SU-DHL-6 (cell line): ENCODE measurements around the gene HSPA8.

ENCODE experiments used
- H2AFZ ChIP-seq: fragments of 200-600 bp; sonication (generic); 2 replicates; pipeline ENCODE4 v1.6.1; 2014; ENCODE audit warnings: low read depth, mild to moderate bottlenecking, moderate library complexity, mixed read lengths, antibody characterized with exemption, low read length; ENCODE audit not compliant: severe bottlenecking
- H3F3A ChIP-seq: fragments of 200-600 bp; shearing (Covaris generic); 2 replicates; pipeline ENCODE4 v1.6.0; 2016; ENCODE audit warnings: antibody characterized with exemption, mild to moderate bottlenecking; ENCODE audit not compliant: insufficient read depth
- H3K27ac ChIP-seq: fragments of 200-600 bp; sonication (generic); 2 replicates; pipeline ENCODE4 v1.5.1; 2016; ENCODE audit warnings: low read depth, mild to moderate bottlenecking, low read length, moderate library complexity, mixed read lengths
- H3K27me3 ChIP-seq: fragments of 200-600 bp; sonication (generic), shearing (Covaris generic); 2 replicates; pipeline ENCODE4 v1.6.0; 2014; ENCODE audit warnings: mild to moderate bottlenecking, low read length
- H3K36me3 ChIP-seq: fragments of 200-600 bp; sonication (generic); 2 replicates; pipeline ENCODE4 v1.6.1; 2014; ENCODE audit warnings: mild to moderate bottlenecking, low read length, mixed read lengths
- H3K4me2 ChIP-seq: fragments of 300-600, 200-600 bp; shearing (Covaris generic), sonication (generic); 2 replicates; pipeline ENCODE4 v1.6.0; 2014; ENCODE audit warnings: low read length, low read depth, mild to moderate bottlenecking; ENCODE audit not compliant: poor library complexity, severe bottlenecking
- H3K4me3 ChIP-seq: fragments of 200-600 bp; sonication (generic); 2 replicates; pipeline ENCODE4 v1.5.1; 2014; ENCODE audit warnings: antibody characterized with exemption, low read length, mild to moderate bottlenecking, mixed read lengths; ENCODE audit not compliant: insufficient read depth, poor library complexity, severe bottlenecking
- H3K79me2 ChIP-seq: fragments of 200-600 bp; sonication (generic); 2 replicates; pipeline ENCODE4 v1.6.1; 2014; ENCODE audit warnings: mild to moderate bottlenecking, low read length, moderate library complexity; ENCODE audit not compliant: insufficient read depth
- H3K9ac ChIP-seq: fragments of 200-600 bp; sonication (generic); 2 replicates; pipeline ENCODE4 v1.7.0; 2014; ENCODE audit warnings: mild to moderate bottlenecking, low read length
- H3K9me2 ChIP-seq: fragments of 200-600 bp; sonication (generic); replicated peaks from 2 replicates; pipeline ENCODE4 v1.6.1; 2014; ENCODE audit warnings: low read length; ENCODE audit not compliant: insufficient read depth
- H3K9me3 ChIP-seq: fragments of 200-600 bp; sonication (generic); 2 replicates; pipeline ENCODE4 v1.6.1; 2014; ENCODE audit warnings: low read length, mixed read lengths; ENCODE audit not compliant: insufficient read depth
- H4K20me1 ChIP-seq: fragments of 200-600 bp; sonication (generic); 2 replicates; pipeline ENCODE4 v1.6.1; 2014; ENCODE audit warnings: low read depth, mild to moderate bottlenecking, antibody characterized with exemption, low read length, moderate library complexity, mixed read lengths
- EZH2phosphoT487 ChIP-seq: fragments of 200-600 bp; sonication (generic), shearing (Covaris generic); conservative IDR thresholded peaks from 2 replicates; pipeline ENCODE4 v1.6.1; 2018; ENCODE audit warnings: mild to moderate bottlenecking, antibody characterized with exemption, low read length, moderate library complexity, mixed read lengths
- TF ChIP-seq, protein P1 (sequence below): fragments of 200-600 bp; sonication (generic); IDR thresholded peaks from one replicate; pipeline ENCODE4 v1.5.1; 2017; ENCODE audit warnings: antibody characterized with exemption, mild to moderate bottlenecking, low read length, moderate library complexity; ENCODE audit not compliant: insufficient read depth, poor library complexity, severe bottlenecking

HSPA8 gene

GRCh38 chr11:123100379-123101085 is 38.6 kb upstream of the HSPA8 start:
- H4K20me1 ChIP-seq, result no peaks in the 10 kb centered on the region
- H3K9me2 ChIP-seq, result no peaks in the 10 kb centered on the region
- H3K27ac ChIP-seq, result no peak overlapping the region
- no peak overlapping the region for H3K4me3 ChIP-seq
- no peaks in the 10 kb centered on the region for H3K36me3 ChIP-seq
- H3K9ac ChIP-seq, result no peak overlapping the region
- no peaks in the 10 kb centered on the region for H3F3A ChIP-seq
- no peaks in the 10 kb centered on the region for H3K79me2 ChIP-seq
- H3K27me3 ChIP-seq, result no peaks in the 10 kb centered on the region
- H2AFZ ChIP-seq, result no peak overlapping the region
- H3K9me3 ChIP-seq, result no peaks in the 10 kb centered on the region
- H3K4me2 ChIP-seq, result no peak overlapping the region
- TF ChIP-seq EZH2phosphoT487, result no peak
- TF ChIP-seq, protein P1, sequence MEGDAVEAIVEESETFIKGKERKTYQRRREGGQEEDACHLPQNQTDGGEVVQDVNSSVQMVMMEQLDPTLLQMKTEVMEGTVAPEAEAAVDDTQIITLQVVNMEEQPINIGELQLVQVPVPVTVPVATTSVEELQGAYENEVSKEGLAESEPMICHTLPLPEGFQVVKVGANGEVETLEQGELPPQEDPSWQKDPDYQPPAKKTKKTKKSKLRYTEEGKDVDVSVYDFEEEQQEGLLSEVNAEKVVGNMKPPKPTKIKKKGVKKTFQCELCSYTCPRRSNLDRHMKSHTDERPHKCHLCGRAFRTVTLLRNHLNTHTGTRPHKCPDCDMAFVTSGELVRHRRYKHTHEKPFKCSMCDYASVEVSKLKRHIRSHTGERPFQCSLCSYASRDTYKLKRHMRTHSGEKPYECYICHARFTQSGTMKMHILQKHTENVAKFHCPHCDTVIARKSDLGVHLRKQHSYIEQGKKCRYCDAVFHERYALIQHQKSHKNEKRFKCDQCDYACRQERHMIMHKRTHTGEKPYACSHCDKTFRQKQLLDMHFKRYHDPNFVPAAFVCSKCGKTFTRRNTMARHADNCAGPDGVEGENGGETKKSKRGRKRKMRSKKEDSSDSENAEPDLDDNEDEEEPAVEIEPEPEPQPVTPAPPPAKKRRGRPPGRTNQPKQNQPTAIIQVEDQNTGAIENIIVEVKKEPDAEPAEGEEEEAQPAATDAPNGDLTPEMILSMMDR, result no peak

- Histone ChIP-seq H3K36me3 (no peaks in the 10 kb centered on the region), H3F3A (no peaks in the 10 kb centered on the region), H3K4me2 (no peak overlapping the region), H3K9me2 (no peaks in the 10 kb centered on the region), H3K4me3 (no peak overlapping the region), H3K9me3 (no peaks in the 10 kb centered on the region), H3K27ac (no peak overlapping the region), H4K20me1 (no peaks in the 10 kb centered on the region), H3K27me3 (no peaks in the 10 kb centered on the region), H2AFZ (no peak overlapping the region), H3K9ac (no peak overlapping the region), H3K79me2 (no peaks in the 10 kb centered on the region)
- TF ChIP-seq, protein P1, result no peak
- no peak for TF ChIP-seq EZH2phosphoT487
Observed at GRCh38 chr11:123098990-123099389, 37.1 kb upstream of the HSPA8 start.

DNA sequence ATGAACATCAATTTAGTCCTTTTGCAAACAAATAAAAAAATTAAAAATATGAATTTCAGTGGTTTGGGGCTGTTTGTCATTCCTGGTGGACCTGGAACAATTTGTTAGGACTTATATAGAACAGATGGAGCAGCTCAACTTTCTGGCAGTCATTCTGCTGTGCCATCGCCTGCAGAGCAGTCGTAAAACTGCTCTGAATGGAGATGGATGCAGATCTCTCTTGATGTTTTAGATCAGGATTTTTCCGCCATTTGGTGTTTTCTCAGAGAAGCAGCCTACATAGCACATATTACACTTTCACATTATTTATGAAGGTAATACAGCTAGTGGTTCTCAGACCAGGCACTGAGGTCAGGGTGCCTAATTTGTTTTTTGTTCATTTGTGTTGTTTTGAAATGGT is 31.8 kb upstream of the HSPA8 start:
- no peaks in the 10 kb centered on the region for H4K20me1 ChIP-seq
- H3K9me3 ChIP-seq, result no peaks in the 10 kb centered on the region
- no peak overlapping the region for H2AFZ ChIP-seq
- H3K36me3 ChIP-seq, result no peaks in the 10 kb centered on the region
- no peaks in the 10 kb centered on the region for H3K79me2 ChIP-seq
- no peaks in the 10 kb centered on the region for H3F3A ChIP-seq
- no peaks in the 10 kb centered on the region for H3K9me2 ChIP-seq
- no peak overlapping the region for H3K27ac ChIP-seq
- TF ChIP-seq, protein P1, result no peak
- TF ChIP-seq EZH2phosphoT487, result no peak
- H3K27me3 ChIP-seq, result no peaks in the 10 kb centered on the region
- no peak overlapping the region for H3K9ac ChIP-seq
- no peak overlapping the region for H3K4me3 ChIP-seq
- no peak overlapping the region for H3K4me2 ChIP-seq
